IPS-18a (cell line): ENCODE data around the gene IFNGR1.

Source experiments
- H3K27ac ChIP-seq: one replicate; pipeline ENCODE4 v1.5.1; 2013; ENCODE audit warnings: low read length
- H3K27me3 ChIP-seq: one replicate; pipeline ENCODE4 v1.6.1; 2013; ENCODE audit warnings: mild to moderate bottlenecking, low read length; ENCODE audit not compliant: control insufficient read depth, insufficient read depth
- H3K36me3 ChIP-seq: one replicate; pipeline ENCODE4 v1.6.1; 2013; ENCODE audit warnings: low read depth, low read length; ENCODE audit not compliant: control insufficient read depth
- H3K4me1 ChIP-seq: one replicate; pipeline ENCODE4 v1.6.1; 2013; ENCODE audit warnings: low read depth, low read length; ENCODE audit not compliant: control insufficient read depth
- H3K4me3 ChIP-seq: one replicate; pipeline ENCODE4 v1.5.1; 2013; ENCODE audit warnings: low read length
- H3K9ac ChIP-seq: one replicate; pipeline ENCODE4 v1.6.1; 2013; ENCODE audit warnings: mild to moderate bottlenecking, low read length, moderate library complexity
- H3K9me3 ChIP-seq: one replicate; pipeline ENCODE4 v1.6.1; 2013; ENCODE audit warnings: low read depth, low read length; ENCODE audit not compliant: control insufficient read depth

IFNGR1 gene

DNA sequence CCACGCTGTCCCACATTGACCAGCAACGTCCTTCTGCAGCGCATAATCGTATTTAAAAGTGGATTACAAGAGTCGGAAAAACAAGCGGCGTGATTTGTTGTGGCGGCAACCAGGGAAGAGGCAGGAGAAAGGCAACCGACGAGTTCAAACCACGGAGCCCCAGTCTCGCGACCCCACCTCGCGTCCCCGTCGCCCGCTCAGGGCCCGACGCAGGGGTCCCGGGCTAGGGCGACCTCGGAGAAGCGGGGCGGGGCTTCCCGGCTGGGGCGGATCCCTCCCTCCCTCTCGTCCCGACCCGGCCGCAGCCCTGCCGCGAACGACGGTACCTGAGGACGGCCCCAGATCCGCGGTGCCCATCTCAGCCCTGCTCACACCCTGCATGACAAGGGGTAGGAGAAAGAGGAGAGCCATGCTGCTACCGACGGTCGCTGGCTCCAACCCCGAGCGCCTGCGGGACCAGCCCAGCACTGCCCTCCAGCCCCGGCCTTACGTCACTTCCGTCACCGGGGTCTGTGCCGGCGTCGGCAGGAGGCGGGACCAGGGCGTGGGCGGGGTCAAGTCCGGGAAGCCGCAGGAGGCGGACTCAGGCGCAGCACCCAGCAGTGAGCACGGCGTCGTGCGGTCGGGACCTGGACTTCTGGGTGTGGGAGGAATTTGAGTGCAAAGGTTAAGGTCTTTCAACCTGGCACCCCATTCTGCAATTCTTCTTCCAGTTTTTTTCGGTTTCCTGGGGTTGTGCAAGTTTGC is at the start of gene IFNGR1:
Gene IFNGR1 (minus strand): TSS at position 469 of the 747 bp plus-strand sequence. CDS start 58 bp downstream, at position 411.
- Histone ChIP-seq H3K27ac (peak within 1 kb of the TSS; percentile 15), H3K9me3 (no peaks in the 10 kb centered on the region), H3K4me1 (peaks cover 12% of the 10 kb centered on the region), H3K4me3 (peak within 1 kb of the TSS; percentile 96), H3K9ac (peak within 1 kb of the TSS; percentile 86), H3K27me3 (no peaks in the 10 kb centered on the region), H3K36me3 (no peaks in the 10 kb centered on the region)

DNA sequence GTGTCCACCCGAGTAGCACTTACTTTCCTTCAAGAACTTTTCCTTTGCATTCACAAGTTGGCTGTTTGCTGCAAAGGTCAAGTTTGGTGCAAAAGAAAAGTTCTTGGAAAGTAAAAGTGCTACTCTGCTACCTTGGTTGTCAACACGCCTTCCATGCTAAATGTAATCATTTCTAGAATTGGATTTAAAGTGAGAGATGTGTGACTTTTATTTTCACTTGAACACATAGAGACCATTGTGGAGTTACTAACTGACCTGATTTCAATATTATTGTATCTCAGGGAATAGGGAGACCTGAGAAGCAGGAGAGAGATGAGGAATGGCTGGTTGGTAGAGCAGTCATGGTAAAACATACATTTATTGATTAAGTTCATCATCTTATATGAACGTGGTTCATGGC is 49.7 kb upstream of the IFNGR1 start:
- no peaks in the 10 kb centered on the region for H3K36me3 ChIP-seq
- H3K27me3 ChIP-seq = no peaks in the 10 kb centered on the region
- H3K4me1 ChIP-seq = no peaks in the 10 kb centered on the region
- no peak overlapping the region for H3K4me3 ChIP-seq
- no peak overlapping the region for H3K9ac ChIP-seq
- H3K27ac ChIP-seq = no peak overlapping the region
- H3K9me3 ChIP-seq = no peaks in the 10 kb centered on the region

DNA sequence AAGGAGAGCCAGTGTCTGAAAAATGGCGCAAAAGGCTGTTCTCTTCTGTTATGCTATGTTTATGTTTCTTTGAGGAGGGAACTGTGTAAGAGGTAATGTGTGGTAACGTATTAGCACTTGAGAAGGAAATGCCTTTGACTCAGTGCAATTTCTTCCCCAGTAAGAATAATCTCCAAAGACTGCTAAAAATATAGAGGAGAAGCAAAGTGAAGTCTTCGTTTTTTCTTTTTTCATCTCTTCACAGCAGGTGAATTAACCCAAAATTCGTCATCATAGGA is 47.1 kb upstream of the IFNGR1 start:
- Histone ChIP-seq H3K4me1 (no peaks in the 10 kb centered on the region), H3K9ac (no peak overlapping the region), H3K9me3 (no peaks in the 10 kb centered on the region), H3K36me3 (no peaks in the 10 kb centered on the region), H3K27ac (no peak overlapping the region), H3K4me3 (no peak overlapping the region), H3K27me3 (no peaks in the 10 kb centered on the region)

DNA sequence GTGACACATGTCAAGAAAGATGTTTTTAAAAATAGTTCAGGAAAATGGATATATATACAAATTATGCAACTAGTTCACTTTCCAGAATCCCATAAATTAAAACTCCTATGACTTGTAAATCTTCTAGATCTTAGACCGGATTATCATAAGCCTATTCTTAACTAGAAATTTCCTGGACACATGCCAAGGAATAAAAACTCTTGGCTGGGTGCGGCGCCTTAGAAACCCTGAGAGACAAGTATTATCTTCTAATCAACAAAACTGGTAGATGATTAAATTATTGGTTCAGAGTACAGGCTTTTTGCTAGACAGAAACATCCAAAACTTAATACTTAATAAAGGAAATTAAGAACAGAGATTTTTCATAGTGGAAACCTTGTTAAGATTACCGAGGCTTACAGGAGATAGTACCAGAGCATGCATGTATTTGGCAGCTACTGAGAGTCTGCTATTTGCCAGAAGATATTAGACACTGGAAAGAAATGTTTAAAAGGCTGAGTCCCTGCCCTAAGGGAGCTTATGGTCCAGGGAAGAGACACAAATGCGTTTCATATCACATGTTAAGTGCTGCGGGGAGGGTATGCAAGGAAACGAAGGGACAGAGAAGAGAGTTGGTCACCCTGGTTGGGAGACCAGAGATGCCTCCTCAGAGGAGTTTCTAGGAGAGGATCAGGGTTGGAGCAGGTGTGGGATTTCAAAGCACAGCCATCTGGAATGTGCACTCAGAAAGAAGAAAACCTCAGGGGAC is 46.5 kb upstream of the IFNGR1 start:
- Histone ChIP-seq H3K4me1 (no peaks in the 10 kb centered on the region), H3K9ac (no peak overlapping the region), H3K27ac (no peak overlapping the region), H3K36me3 (no peaks in the 10 kb centered on the region), H3K4me3 (no peak overlapping the region), H3K27me3 (no peaks in the 10 kb centered on the region), H3K9me3 (no peaks in the 10 kb centered on the region)

DNA sequence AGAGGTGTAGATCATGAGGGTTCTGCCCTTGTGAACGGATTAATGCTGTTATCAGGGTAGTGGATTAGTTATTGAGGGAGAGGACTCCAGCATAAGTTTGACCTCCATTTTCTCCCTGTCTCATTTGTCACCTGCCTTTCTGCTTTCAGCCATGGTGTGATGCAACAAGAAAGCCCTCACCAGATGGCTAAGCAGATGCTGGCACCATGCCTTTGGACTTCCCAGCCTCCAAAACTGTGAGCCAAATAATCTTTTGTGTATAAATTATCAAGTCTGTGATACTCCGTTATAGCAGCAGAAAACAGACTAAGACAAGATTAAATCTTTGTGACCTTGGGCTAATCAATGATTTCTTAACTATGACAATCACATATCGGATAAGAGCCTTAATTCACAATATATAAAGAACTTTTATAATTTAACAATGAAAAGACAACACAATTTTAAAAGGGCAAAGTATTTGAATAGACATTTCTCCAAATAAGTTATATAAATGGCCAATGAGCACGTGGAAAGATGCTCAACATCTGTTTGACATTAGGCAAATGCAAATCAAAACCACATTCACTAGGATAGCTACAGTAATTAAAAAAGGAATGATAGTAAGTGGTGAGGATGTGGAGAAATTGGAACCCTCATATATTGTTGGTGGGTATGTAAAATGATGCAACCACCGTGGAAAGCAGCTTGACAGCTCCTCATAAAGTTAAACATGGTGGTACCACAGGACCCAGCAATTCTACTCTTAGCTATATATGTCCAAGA is 45.3 kb upstream of the IFNGR1 start:
- Histone ChIP-seq H3K9ac (no peak overlapping the region), H3K36me3 (no peaks in the 10 kb centered on the region), H3K4me1 (no peaks in the 10 kb centered on the region), H3K4me3 (no peak overlapping the region), H3K9me3 (no peaks in the 10 kb centered on the region), H3K27ac (no peak overlapping the region), H3K27me3 (no peaks in the 10 kb centered on the region)

DNA sequence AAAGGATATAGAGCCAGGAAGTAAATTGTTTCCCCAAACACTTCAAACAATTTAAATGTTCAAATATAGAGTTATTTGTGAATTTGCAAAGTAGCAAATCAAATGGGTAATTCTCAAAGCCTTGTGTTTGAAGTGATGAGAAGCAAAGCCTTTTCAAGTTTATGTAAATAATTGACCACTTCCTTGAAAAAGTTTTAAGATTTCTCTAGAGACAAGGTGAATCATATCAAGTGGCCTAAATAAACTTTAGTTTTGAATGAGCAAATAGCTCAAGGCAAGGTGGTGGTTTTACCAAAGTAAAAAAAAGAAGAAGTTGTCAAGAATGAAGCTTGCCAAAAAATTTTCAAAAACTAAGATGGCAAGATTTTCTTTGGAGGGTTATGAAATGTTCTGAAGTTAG is 42.6 kb upstream of the IFNGR1 start:
- H3K9ac ChIP-seq = no peak overlapping the region
- H3K4me1 ChIP-seq = no peaks in the 10 kb centered on the region
- H3K27ac ChIP-seq = no peak overlapping the region

DNA sequence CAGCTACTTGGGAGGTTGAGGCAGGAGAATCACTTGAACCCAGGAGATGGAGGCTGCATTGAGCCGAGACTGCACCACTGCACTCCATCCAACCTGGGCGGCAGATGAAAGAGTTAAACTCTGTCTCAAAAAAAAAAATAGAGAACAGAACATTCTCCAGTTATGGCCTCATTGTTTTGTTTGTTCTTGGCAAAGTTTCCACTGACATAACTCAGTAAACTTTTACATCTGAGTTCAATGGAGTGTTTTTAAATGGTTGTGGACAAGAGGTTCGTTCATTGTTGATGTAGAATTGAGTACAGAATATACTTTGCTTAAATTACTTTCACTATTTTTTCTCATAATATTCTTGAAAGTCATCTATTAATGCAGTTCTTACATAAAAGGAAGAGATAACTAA is 42.2 kb upstream of the IFNGR1 start:
- Histone ChIP-seq H3K27me3 (no peaks in the 10 kb centered on the region), H3K4me1 (no peaks in the 10 kb centered on the region), H3K27ac (no peak overlapping the region), H3K9me3 (no peaks in the 10 kb centered on the region), H3K9ac (no peak overlapping the region), H3K4me3 (no peak overlapping the region), H3K36me3 (no peaks in the 10 kb centered on the region)

More for the DNA sequence above, 42.6 kb upstream of the IFNGR1 start:
- Histone ChIP-seq H3K4me3 (no peak overlapping the region), H3K27me3 (no peaks in the 10 kb centered on the region), H3K36me3 (no peaks in the 10 kb centered on the region), H3K9me3 (no peaks in the 10 kb centered on the region)

DNA sequence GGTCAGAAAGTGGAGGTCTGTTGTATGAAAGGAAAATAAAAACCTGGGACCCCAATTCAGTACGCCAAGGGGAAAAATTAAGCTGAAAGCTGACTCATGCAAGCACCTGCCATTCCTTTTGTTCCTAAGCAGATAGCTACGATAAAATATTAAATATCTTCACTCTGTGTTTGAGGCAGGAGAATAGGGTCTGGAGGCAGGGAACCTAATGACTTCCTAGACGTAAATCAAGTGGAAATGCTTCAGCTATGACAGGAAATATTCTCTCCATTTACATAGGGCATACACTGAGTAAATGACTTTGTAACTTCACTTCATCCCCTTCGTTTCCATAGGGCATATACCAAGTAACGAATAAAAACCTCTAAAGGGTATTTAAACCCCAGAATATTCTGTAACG is 41.0 kb upstream of the IFNGR1 start:
- no peaks in the 10 kb centered on the region for H3K4me1 ChIP-seq
- no peak overlapping the region for H3K4me3 ChIP-seq
- H3K27ac ChIP-seq = no peak overlapping the region
- no peaks in the 10 kb centered on the region for H3K9me3 ChIP-seq
- no peak overlapping the region for H3K9ac ChIP-seq
- no peaks in the 10 kb centered on the region for H3K27me3 ChIP-seq
- H3K36me3 ChIP-seq = no peaks in the 10 kb centered on the region

DNA sequence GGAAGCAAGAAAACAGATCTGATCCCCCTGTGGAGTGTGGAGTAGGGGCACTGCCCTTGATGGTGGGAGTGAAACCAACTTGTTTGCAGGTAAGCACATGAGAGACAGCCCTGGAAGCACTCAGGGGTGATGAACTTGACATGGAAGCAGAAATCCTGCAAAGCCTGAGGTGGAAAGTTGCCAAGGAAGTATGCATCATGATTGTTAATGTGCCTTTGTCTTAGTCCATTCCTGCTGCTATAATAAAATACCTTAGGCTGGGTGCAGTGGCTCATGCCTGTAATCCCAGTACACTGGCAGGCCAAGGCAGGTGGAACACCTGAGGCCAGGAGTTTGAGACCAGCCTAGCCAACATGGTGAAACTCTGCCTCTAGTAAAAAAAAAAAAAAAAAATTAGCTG is 40.2 kb upstream of the IFNGR1 start:
- no peak overlapping the region for H3K9ac ChIP-seq
- no peaks in the 10 kb centered on the region for H3K27me3 ChIP-seq
- no peak overlapping the region for H3K27ac ChIP-seq
- H3K4me3 ChIP-seq = no peak overlapping the region
- H3K36me3 ChIP-seq = no peaks in the 10 kb centered on the region
- H3K4me1 ChIP-seq = no peaks in the 10 kb centered on the region
- peaks cover 6% of the 10 kb centered on the region for H3K9me3 ChIP-seq

DNA sequence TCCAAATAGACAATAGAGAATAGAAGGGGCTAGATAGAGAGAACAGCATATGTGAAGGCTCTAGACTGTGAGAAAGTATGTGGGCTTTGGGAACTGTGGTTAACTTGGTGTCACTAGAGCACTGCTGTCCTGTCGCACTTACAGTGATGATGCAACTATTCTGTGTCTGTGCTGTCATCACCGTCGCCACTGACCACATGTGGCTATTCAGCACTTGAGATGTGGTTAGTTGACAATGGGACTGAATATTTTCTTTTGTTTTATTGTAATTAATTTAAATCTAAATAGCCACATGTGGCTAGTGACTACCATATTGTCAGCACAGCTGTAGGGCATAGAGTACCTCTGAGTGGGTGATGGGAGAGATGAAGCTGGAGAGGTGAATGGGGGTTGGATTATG is 39.0 kb upstream of the IFNGR1 start:
- Histone ChIP-seq H3K36me3 (no peaks in the 10 kb centered on the region), H3K9ac (no peak overlapping the region), H3K9me3 (peaks cover 7% of the 10 kb centered on the region), H3K27me3 (no peaks in the 10 kb centered on the region), H3K4me1 (no peaks in the 10 kb centered on the region), H3K4me3 (no peak overlapping the region), H3K27ac (no peak overlapping the region)

DNA sequence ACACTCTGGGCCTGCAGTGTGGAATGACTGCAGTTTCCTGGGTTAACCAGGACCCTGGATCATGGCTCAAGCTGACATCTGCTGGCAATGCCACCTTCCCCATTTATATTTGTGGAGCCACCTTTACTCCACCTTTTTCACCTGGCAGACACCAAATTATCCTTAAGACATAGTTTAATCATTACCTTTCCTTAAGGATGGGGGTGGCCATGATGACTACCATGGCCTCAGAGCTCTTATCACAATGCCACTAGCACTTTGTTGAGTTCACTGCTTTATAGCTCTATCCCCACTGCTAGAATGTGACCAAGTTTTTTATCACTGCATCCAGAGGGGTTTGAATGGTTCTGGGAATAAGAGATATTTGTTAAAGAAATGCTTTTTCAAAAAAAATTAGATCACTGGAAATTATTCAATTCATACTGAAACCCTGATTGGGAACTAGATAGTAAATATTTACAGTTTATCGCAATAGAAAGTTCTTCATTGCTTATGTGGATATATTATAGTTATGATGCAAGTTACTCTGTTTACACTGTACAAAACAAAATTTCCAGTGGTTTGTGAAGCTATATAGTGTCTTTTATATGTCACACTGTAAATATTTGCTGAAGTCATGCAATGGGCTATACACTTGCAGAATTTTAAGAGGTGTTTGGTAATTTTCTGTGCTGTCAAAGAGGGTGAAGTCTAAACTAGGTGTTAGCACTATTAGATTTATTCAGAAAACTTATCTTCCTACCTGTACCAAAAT is 37.3 kb upstream of the IFNGR1 start:
- H3K4me3 ChIP-seq = no peak overlapping the region
- no peak overlapping the region for H3K9ac ChIP-seq
- no peaks in the 10 kb centered on the region for H3K4me1 ChIP-seq
- peaks cover 7% of the 10 kb centered on the region for H3K9me3 ChIP-seq
- no peaks in the 10 kb centered on the region for H3K27me3 ChIP-seq
- H3K36me3 ChIP-seq = no peaks in the 10 kb centered on the region
- no peak overlapping the region for H3K27ac ChIP-seq
